ENCODE data around the gene TIGIT.

TIGIT gene

DNA sequence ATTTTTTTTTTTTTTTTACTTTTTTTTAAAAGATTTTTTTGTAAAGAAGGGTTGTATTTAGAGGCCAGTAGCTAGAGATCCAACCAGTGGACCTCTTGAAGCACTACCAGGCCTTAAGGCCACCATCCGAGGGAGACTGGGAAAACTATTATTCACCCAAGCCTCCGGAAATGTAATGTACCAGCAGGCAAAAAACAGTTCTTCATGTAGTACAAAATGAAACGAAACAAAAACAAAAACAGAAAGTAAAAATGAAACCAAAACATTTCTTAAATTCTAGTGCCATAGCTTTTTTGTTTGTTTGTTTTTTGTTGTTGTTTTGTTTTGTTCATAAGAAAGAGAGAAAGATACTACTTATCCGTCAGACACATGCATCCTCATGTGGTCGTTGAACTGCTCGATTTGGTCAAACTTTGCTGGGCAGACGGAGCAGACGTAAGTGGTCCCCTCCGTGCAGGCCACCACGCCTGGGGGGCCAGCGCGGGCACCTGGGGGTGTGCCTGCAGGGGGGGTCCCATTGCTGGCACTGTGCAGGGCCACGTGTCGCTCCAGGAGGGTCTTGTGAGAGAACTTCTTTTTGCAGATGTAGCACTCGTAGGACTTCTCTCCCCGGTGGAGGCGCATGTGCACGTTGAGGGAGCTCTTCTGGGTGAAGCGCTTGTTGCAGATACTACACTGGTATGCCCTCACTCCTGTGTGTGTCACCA lies 45.0 kb downstream of the TIGIT start:
- H3K4me3 ChIP-seq (ENCODE audit: low read length): no peak overlapping the region
- DNase-seq (ENCODE audit: low read depth, low spot score): no peak

DNA sequence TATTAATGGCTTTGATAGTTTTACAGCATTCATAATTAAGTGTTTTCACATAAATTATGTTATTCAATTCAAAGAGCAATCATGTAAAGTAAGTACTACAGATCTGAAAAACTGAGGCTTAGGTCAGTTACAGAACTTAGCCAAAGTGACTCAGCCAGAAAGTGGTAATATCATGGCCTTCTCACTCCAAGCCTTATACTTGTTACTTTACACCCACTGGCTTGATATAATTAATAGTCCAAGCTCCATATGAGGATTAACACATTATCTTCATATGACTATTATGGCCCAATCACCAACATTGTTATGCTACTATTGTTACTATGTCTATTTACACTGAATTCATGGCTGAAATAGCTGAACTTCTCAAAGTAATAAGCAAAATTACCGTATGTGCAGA lies 50.7 kb downstream of the TIGIT start:
- no peak for DNase-seq (ENCODE audit: low read depth, low spot score)
- H3K4me3 ChIP-seq (ENCODE audit: low read length): no peak overlapping the region

DNA sequence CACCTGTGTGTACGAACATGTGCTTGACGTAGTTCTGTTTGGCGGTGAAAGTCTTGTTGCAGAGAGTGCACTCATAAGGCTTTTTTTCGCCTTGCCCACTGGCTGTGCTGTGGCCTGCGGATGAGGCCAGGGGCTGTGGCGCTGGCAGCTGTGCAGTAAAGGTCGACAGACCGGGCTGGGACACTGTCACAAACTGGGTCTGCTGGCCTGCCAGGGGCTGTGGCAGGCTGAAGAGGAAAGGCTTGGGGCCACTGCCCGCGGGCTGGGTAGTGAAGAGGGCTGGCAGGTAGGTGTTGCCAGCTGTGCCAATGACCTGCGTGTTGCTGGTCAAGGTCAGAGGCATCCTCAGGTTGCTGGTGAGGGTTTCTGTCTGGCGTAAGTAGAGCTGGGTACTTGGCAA lies 56.4 kb downstream of the TIGIT start:
- H3K4me3 ChIP-seq (ENCODE audit: low read length): no peak overlapping the region
- DNase-seq (ENCODE audit: low read depth, low spot score): no peak

DNA sequence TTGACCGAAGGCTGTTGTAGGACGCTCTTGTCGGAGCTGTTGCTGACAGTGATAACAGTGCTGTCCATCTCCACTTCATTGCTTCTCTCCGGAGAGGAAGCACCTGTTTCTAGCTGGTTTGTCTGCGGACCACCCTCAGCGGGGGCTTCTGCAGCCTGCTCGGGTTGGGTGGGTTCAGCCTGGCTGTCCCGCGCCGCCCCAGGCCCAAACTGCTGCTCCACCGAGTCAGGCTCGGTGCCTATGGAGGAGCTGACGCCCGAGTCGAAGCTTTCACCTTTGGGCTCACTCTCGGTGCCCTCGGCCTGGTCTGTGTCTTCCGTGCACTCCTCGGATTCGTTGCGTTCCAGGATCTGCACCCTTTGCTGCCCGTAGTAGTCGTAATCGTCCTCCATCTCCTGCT lies 56.9 kb downstream of the TIGIT start:
- no peak overlapping the region for H3K4me3 ChIP-seq (ENCODE audit: low read length)
- no peak for DNase-seq (ENCODE audit: low read depth, low spot score)

DNA sequence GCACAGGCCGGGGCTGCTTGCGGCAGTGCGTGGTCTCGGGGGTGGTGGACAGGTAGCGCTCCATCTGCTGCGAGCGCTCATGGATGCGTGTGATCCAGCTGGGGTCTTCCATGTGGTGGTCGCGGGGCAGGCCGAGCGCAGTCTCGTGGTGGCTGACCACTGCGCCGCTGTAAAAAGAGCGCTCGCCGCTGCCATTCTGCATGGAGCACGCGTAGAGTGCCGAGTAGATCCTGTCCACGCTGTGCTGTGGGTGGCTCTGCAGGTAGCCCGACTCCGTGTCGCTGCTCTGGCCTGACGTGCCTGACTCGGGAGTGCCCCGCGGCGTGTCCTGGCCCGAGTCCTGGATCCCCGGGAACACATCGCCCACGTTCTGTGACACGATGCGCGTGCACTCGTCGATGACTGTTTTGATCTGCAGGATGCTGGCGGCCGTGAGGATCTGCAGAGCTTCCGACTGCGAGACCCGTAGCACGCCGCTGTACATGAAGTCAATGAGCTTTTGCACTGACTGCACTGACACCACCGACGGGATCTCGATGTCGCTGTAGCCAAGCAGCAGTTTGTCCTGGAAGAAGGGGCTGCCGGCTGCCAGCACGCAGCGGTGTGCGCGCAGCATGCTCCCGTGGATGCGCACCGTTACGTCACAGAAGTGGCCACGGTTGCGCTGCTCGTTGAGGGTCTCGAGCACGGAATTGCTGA lies 57.4 kb downstream of the TIGIT start:
- DNase-seq (ENCODE audit: low read depth, low spot score): no peak
- no peak overlapping the region for H3K4me3 ChIP-seq (ENCODE audit: low read length)

DNA sequence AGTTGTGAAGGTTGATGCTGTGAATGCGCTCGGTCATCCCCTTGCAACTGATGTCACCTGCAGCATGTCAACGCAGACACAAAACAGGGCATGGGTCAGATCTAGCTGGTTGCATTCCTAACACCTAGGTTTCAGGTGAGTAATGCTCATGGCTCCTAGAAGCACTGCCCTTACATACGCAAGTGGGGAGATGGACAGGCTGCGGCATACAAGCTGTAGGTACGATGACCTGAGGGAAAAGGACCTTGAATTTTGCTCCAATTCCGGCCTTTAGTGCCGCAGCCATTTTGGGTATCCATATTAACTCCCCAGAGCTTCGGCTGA lies 58.0 kb downstream of the TIGIT start:
- no peak for DNase-seq (ENCODE audit: low read depth, low spot score)
- no peak overlapping the region for H3K4me3 ChIP-seq (ENCODE audit: low read length)

DNA sequence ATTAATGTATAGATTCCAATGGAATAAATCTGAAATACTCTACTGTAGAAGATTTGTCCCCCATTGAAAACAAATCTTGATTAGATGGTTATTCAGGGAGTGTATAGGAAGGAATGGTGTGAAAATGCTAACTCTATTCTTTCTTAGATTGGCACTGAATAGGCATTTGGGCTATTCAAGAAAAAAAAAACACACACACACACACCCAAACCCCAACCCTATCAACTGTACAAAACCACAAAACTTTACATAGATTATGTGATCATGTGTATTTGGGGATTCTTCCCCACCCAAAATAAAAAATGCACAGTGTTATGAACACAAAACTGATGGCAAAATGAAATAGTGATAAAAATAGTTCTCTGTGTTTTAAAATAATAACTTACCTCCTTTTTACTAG lies 61.8 kb downstream of the TIGIT start:
- H3K4me3 ChIP-seq (ENCODE audit: low read length): no peak overlapping the region
- no peak for DNase-seq (ENCODE audit: low read depth, low spot score)

DNA sequence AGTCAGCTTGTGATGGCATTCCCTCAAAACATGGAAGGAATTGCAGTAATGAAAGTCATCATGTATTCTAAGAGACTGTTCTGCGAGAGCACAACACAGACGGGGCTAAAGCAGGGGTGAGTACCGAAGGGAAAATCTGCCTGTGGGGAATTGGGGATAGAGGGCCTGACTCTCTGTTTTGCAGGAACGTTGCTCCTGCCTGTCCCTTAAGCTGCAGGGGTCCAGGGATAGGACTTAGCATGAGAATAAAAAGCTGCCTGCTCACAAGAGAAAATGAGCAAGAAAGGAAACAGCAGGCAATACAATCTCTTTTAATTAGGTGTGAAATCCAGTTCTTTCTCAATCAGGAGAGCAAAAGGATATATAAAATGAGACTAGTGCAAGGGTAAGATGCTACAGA lies 62.2 kb downstream of the TIGIT start:
- no peak for DNase-seq (ENCODE audit: low read depth, low spot score)
- no peak overlapping the region for H3K4me3 ChIP-seq (ENCODE audit: low read length)

DNA sequence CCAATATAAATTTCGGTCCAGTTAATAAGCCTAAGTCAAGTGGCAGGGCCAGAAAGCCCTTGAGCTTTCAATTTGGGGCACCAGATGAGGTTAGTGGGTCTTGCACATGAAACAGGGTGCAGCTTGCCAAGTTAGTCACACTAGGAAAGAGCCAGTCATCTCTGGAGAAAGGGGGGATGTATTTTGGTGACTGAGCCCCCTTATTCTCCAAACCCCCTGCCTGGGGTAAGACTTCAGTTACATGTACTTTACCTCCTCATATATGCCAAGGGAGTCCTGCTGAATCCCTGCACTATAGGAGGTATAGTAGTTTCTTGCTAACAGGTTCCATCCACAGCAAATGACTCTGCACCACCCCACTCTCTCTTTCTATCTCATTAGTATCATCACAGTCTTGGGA lies 62.7 kb downstream of the TIGIT start:
- DNase-seq (ENCODE audit: low read depth, low spot score): no peak
- no peak overlapping the region for H3K4me3 ChIP-seq (ENCODE audit: low read length)
